H1 (cell line): ENCODE data around the gene CITED1. TPM values are rescaled to one million over a fixed set of nuclear protein-coding genes. Genes with fewer than 3 reads are reported as not detected.

Experiments used
- ASH2L ChIP-seq: fragments of 200-600, 300-600 bp; sonication (generic); IDR thresholded peaks from one replicate; pipeline ENCODE4 v1.7.1; 2017; ENCODE audit warnings: low read length
- BRCA1 ChIP-seq: IDR thresholded peaks from 2 replicates; pipeline ENCODE4 v1.6.1; 2012; ENCODE audit warnings: low read depth, low read length, improper control_type of control experiment
- CHD7 ChIP-seq: fragments of 300-600 bp; sonication (generic); IDR thresholded peaks from 2 replicates; pipeline ENCODE4 v1.7.1; 2012; ENCODE audit warnings: low read length, moderate library complexity, mild to moderate bottlenecking, inconsistent platforms; ENCODE audit not compliant: insufficient replicate concordance
- CTBP2 ChIP-seq: IDR thresholded peaks from 2 replicates; pipeline ENCODE4 v1.7.0; 2011; ENCODE audit warnings: borderline replicate concordance, mild to moderate bottlenecking, moderate library complexity, mixed read lengths, low read length; ENCODE audit not compliant: insufficient read depth, insufficient read length
- KDM4A ChIP-seq: IDR thresholded peaks from one replicate; pipeline ENCODE4 v1.7.1; 2012; ENCODE audit warnings: low read depth, mild to moderate bottlenecking, moderate library complexity, low read length, inconsistent platforms; ENCODE audit not compliant: severe bottlenecking
- NRF1 ChIP-seq: IDR thresholded peaks from 2 replicates; pipeline ENCODE4 v1.6.1; 2011; ENCODE audit warnings: mild to moderate bottlenecking, low read depth, low read length, improper control_type of control experiment
- POLR2A ChIP-seq, 2 experiments: IDR thresholded peaks; 1 replicate in 1 of 2; 2 replicates in 1 of 2; pipeline ENCODE4 v1.6.1; 2011; ENCODE audit warnings: low read depth in 2 of 2, low read length in 2 of 2, mild to moderate bottlenecking in 2 of 2; ENCODE audit errors: control extremely low read depth in 1 of 2
- RXRA ChIP-seq: IDR thresholded peaks from 2 replicates; pipeline ENCODE4 v1.6.1; 2011; ENCODE audit warnings: low read depth, mild to moderate bottlenecking, low read length, moderate library complexity; ENCODE audit not compliant: insufficient read depth
- SIRT6 ChIP-seq: IDR thresholded peaks from one replicate; pipeline ENCODE4 v1.7.1; 2012; ENCODE audit warnings: low read length, inconsistent platforms
- SP4 ChIP-seq: IDR thresholded peaks from 2 replicates; pipeline ENCODE4 v1.6.1; 2012; ENCODE audit warnings: low read length, inconsistent platforms
- SRF ChIP-seq: IDR thresholded peaks from 2 replicates; pipeline ENCODE4 v1.6.1; 2011; ENCODE audit warnings: mild to moderate bottlenecking, low read depth, low read length, moderate library complexity
- USF2 ChIP-seq: IDR thresholded peaks from 2 replicates; pipeline ENCODE4 v1.6.1; 2011; ENCODE audit warnings: low read length, improper control_type of control experiment
- polyA plus RNA-seq, 7 experiments: library from polyadenylated mRNA; depleted of rRNA in 3 of 7; stranded (reverse) in 5 of 7; unstranded in 2 of 7; fragments of >200 nt in 5 of 7; fragments of 200-250 nt in 2 of 7; gene quantifications; 1 replicate in 5 of 7; 2 replicates in 1 of 7; 4 replicates in 1 of 7; pipeline versions ENCODE4 v1.2.1 to v1.2.3, GENCODE V29; 2011 to 2013; ENCODE audit warnings: missing spikeins in 2 of 7, mixed read lengths in 2 of 7
- total RNA-seq: library from RNA; stranded (reverse); fragmentation: NEBNext Ultra II Directional; extraction: Animal tissue kit (Norgen Biotek cat#: 25700); gene quantifications from 2 replicates; pipeline ENCODE4 v1.2.1, GENCODE V29; 2021

The CITED1 gene
- total and polyA plus RNA-seq, 2 of the 8 experiments (the other 6 are each of a cell fraction or from before 2014, with no cell fraction given) = 1.2 to 2.4 TPM

- no peak for TF ChIP-seq BRCA1
- TF ChIP-seq SP4 = no peak
- TF ChIP-seq NRF1 = no peak
- TF ChIP-seq RXRA = no peak
- no peak for TF ChIP-seq ASH2L
- TF ChIP-seq CHD7 = no peak
- TF ChIP-seq SIRT6 = no peak
- TF ChIP-seq USF2 = no peak
- TF ChIP-seq POLR2A (IDR thresholded peaks at IDR 0.05; ENCODE audit: control extremely low read depth in 1 of 2, low read depth in 2 of 2, low read length in 2 of 2) = no peak
- TF ChIP-seq CTBP2 = no peak
- TF ChIP-seq SRF = no peak
- no peak for TF ChIP-seq KDM4A
Observed at GRCh38 chrX:72307646-72308051, 1.9 kb upstream of the CITED1 start (continued).
